ENCODE data around the gene SLFN5.
"Not testable (repeated sequence)": the region's sequence is repeated elsewhere in the genome, so short reads cannot be mapped to it uniquely, and the experiment has no call there.

The SLFN5 gene

GRCh38 chr17:35243561-35244340, 879 bp downstream of the SLFN5 start:
- DNase-seq, result peak in 1 of 2 experiments; percentile 17

GRCh38 chr17:35244341-35245195, 1.7 kb downstream of the SLFN5 start:
- DNase-seq, result no peak

GRCh38 chr17:35245196-35245486, 2.3 kb downstream of the SLFN5 start:
- DNase-seq, result no peak

- DNase-seq, result no peak
These were observed 9.8 kb downstream of the SLFN5 start for GRCh38 chr17:35252651-35253050.

- no peak for DNase-seq
These were observed 11.4 kb downstream of the SLFN5 start for GRCh38 chr17:35254107-35254773.

GRCh38 chr17:35255316-35255715, 12.4 kb downstream of the SLFN5 start:
- DNase-seq, result no peak

GRCh38 chr17:35256629-35257028, 13.8 kb downstream of the SLFN5 start:
- DNase-seq, result peak in 1 of 2 experiments; percentile 5

GRCh38 chr17:35257208-35257659, 14.4 kb downstream of the SLFN5 start:
- peak; percentile 48 to 76 for DNase-seq

- no peak for DNase-seq
These were observed 16.1 kb downstream of the SLFN5 start for GRCh38 chr17:35259001-35259400.

GRCh38 chr17:35265071-35265470, 22.2 kb downstream of the SLFN5 start:
- no peak for DNase-seq

GRCh38 chr17:35265566-35266141, 22.8 kb downstream of the SLFN5 start:
- no peak for DNase-seq

GRCh38 chr17:35274167-35275066, 31.5 kb downstream of the SLFN5 start:
- DNase-seq, result not testable (repeated sequence)

- DNase-seq, result not testable (repeated sequence)
These were observed 35.6 kb downstream of the SLFN5 start for GRCh38 chr17:35278454-35278853.

- DNase-seq, result not testable (repeated sequence)
These were observed 36.0 kb downstream of the SLFN5 start for GRCh38 chr17:35278876-35279275.

- no peak for DNase-seq
These were observed 40.9 kb downstream of the SLFN5 start for GRCh38 chr17:35283767-35284166.

- DNase-seq, result no peak
These were observed 42.1 kb downstream of the SLFN5 start for GRCh38 chr17:35284955-35285354.

GRCh38 chr17:35286120-35286781, 43.4 kb downstream of the SLFN5 start:
- no peak for DNase-seq

- DNase-seq, result no peak
These were observed 44.5 kb downstream of the SLFN5 start for GRCh38 chr17:35287286-35287811.

GRCh38 chr17:35289222-35289621, 46.4 kb downstream of the SLFN5 start:
- no peak for DNase-seq

- DNase-seq, result no peak
These were observed 48.9 kb downstream of the SLFN5 start for GRCh38 chr17:35291802-35292201.

- no peak for DNase-seq
These were observed 50.4 kb downstream of the SLFN5 start for GRCh38 chr17:35293151-35293847.
